Small intestine (tissue), 7 donors: ENCODE measurements around the gene RAPGEF2. TPM values are rescaled to one million over a fixed set of nuclear protein-coding genes. Genes with fewer than 3 reads are reported as not detected.

Experiments
- DNase-seq, 2 donors: peaks; one replicate each; pipeline versions ENCODE4 v3.0.0 to v3.0.0-alpha.2; 2013
- FAIRE-seq: peaks from 2 replicates; lab custom pipeline; 2012; peaks lifted over from hg19 to GRCh38; lab: Jason Lieb, UNC
- H3K27ac ChIP-seq, 3 donors: one replicate each; pipeline ENCODE4 v1.5.1; 2013; ENCODE audit warnings: low read length in 2 of 3, mild to moderate bottlenecking in 2 of 3, control low read depth in 1 of 3, inconsistent platforms in 1 of 3, low read depth in 1 of 3, moderate library complexity in 1 of 3
- H3K27me3 ChIP-seq, 3 donors: one replicate each; pipeline ENCODE4 v1.6.1; 2013; ENCODE audit warnings: low read length in 3 of 3, inconsistent platforms in 1 of 3; ENCODE audit not compliant: control insufficient read depth in 3 of 3, insufficient read depth in 3 of 3
- H3K36me3 ChIP-seq, 3 donors: one replicate each; pipeline ENCODE4 v1.6.1; 2013; ENCODE audit warnings: low read length in 3 of 3, inconsistent platforms in 1 of 3, low read depth in 1 of 3, mild to moderate bottlenecking in 1 of 3, moderate library complexity in 1 of 3; ENCODE audit not compliant: control insufficient read depth in 3 of 3, insufficient read depth in 2 of 3
- H3K4me1 ChIP-seq, 3 donors: one replicate each; pipeline ENCODE4 v1.6.1; 2013; ENCODE audit warnings: low read length in 2 of 3, inconsistent platforms in 1 of 3, low read depth in 1 of 3, mild to moderate bottlenecking in 1 of 3, moderate library complexity in 1 of 3; ENCODE audit not compliant: control insufficient read depth in 3 of 3, insufficient read depth in 2 of 3
- H3K4me3 ChIP-seq, 3 donors: one replicate each; pipeline ENCODE4 v1.5.1; 2013; ENCODE audit warnings: low read length in 3 of 3, control low read depth in 1 of 3, inconsistent platforms in 1 of 3, low read depth in 1 of 3, mild to moderate bottlenecking in 1 of 3, moderate library complexity in 1 of 3
- H3K9me3 ChIP-seq, 2 donors: one replicate each; pipeline ENCODE4 v1.6.1; 2013; ENCODE audit warnings: low read depth in 1 of 2, low read length in 1 of 2; ENCODE audit not compliant: control insufficient read depth in 2 of 2, insufficient read depth in 1 of 2
- WGBS, 3 donors: extraction: QIAGEN DNeasy Blood & Tissue Kit; methylation state at CpG; one replicate each; pipeline ENCODE4 v1.1.7; 2013; 5-methylcytosine and 5-hydroxymethylcytosine counted together
- polyA plus RNA-seq, 4 donors: library from polyadenylated mRNA; stranded (reverse) in 3 of 4; unstranded in 1 of 4; fragments of 200-250 nt in 3 of 4; fragments of 120-200 nt in 1 of 4; gene quantifications; one replicate each; pipeline versions ENCODE4 v1.2.1 to v1.2.3, GENCODE V29; 2013
- donor health status: healthy with polysubstance abuse.
- donor health status: control.
- donor health status: control.
- donor health status: Bipolar disorder and iron deficiency.
- donor health status: healthy.

RAPGEF2 gene
- polyA plus RNA-seq, 4 donors, result 7.6 to 49.5 (median 11.8) TPM

- no peaks in the 10 kb centered on the region for H3K27me3 ChIP-seq
- H3K4me3 ChIP-seq, result no peak overlapping the region
- H3K36me3 ChIP-seq, result peaks cover 6 to 26% (median 14%) of the 10 kb centered on the region in 3 donors
- FAIRE-seq (no peak), DNase-seq (no peak)
- H3K9me3 ChIP-seq, result no peaks in the 10 kb centered on the region
- no peak overlapping the region for H3K27ac ChIP-seq
- WGBS, 3 donors, result 93 to 97% (median 94%) methylated on average over 9 of the region's 9 CpGs
- no peaks in the 10 kb centered on the region for H3K4me1 ChIP-seq
These were observed 244.9 kb downstream of the RAPGEF2 start for GRCh38 chr4:159347813-159348212.

DNA sequence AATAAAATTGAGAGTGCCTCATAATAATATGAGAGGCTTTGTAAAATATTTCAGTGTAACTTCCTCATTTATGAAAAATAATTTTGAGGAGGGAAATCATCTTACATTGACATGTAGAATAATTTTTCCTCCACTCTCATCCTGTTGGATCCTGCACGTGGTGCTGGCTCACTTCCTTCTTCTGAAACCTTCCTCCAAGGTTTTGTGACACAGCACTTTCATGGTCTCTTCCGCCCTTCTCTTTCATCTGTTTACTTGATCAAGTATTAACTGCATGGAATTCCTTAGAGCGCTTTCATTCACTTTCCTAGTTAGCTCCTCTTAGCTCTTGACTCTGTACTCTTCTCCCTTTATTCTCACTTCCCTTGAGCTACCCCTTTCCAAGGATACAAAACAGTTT is 246.5 kb downstream of the RAPGEF2 start:
- WGBS, 3 donors, result 87 to 96% (median 96%) methylated on average over 3 of the region's 3 CpGs
- H3K4me3 ChIP-seq, result no peak overlapping the region
- no peak for DNase-seq
- H3K27me3 ChIP-seq, result no peaks in the 10 kb centered on the region
- H3K4me1 ChIP-seq, result no peaks in the 10 kb centered on the region
- no peak overlapping the region for H3K27ac ChIP-seq
- H3K36me3 ChIP-seq, result peaks cover 0 to 30% (median 19%) of the 10 kb centered on the region in 3 donors
- H3K9me3 ChIP-seq, result no peaks in the 10 kb centered on the region
- FAIRE-seq, result no peak

GRCh38 chr4:159352609-159353008 is 249.7 kb downstream of the RAPGEF2 start:
- Histone ChIP-seq H3K27ac (no peak overlapping the region), H3K9me3 (no peaks in the 10 kb centered on the region), H3K4me1 (no peaks in the 10 kb centered on the region), H3K36me3 (peaks cover 0 to 36% (median 21%) of the 10 kb centered on the region in 3 donors), H3K4me3 (no peak overlapping the region), H3K27me3 (no peaks in the 10 kb centered on the region)
- no peak for FAIRE-seq
- 83 to 93% (median 87%) methylated on average over 7 of the region's 7 CpGs for WGBS, 3 donors
- DNase-seq, result no peak

DNA sequence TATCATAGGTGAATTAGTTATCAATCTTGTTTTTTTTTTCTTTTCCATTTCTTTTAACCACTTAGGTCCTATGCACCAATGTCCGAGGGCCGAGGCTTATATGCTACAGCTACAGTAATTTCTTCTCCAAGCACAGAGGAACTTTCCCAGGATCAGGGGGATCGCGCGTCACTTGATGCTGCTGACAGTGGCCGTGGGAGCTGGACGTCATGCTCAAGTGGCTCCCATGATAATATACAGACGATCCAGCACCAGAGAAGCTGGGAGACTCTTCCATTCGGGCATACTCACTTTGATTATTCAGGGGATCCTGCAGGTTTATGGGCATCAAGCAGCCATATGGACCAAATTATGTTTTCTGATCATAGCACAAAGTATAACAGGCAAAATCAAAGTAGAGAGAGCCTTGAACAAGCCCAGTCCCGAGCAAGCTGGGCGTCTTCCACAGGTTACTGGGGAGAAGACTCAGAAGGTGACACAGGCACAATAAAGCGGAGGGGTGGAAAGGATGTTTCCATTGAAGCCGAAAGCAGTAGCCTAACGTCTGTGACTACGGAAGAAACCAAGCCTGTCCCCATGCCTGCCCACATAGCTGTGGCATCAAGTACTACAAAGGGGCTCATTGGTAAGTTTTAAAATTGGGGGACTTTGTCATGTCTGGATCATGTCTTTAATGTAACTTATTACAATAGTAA is 250.7 kb downstream of the RAPGEF2 start:
- 97 to 99% (median 97%) methylated on average over 15 of the region's 15 CpGs for WGBS, 3 donors
- FAIRE-seq (no peak), DNase-seq (no peak)
- Histone ChIP-seq H3K4me1 (no peaks in the 10 kb centered on the region), H3K4me3 (no peak overlapping the region), H3K27ac (no peak overlapping the region), H3K27me3 (no peaks in the 10 kb centered on the region), H3K9me3 (no peaks in the 10 kb centered on the region), H3K36me3 (peaks cover 0 to 34% (median 21%) of the 10 kb centered on the region in 3 donors)

DNA sequence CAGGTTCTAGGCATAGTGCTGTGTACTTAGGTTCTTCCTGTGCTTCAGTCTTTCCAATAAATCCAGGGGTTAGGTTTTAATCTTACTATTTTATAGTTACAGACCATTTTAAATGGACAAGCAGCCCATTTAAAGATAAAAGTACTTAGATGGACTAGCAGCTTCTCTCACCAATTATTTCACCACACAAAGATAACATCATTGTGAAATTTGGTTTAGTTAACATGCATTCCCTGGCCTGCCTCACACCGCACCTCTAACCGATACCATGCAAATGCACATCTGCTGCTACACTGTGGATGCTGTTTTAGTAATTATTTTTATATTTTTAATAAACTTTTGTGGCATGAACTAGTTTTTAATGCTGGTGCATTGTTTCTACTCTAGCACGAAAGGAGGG is 252.6 kb downstream of the RAPGEF2 start:
- Histone ChIP-seq H3K27me3 (no peaks in the 10 kb centered on the region), H3K9me3 (no peaks in the 10 kb centered on the region), H3K36me3 (peaks cover 0 to 38% (median 25%) of the 10 kb centered on the region in 3 donors), H3K4me1 (no peaks in the 10 kb centered on the region), H3K4me3 (no peak overlapping the region), H3K27ac (no peak overlapping the region)
- DNase-seq (no peak), FAIRE-seq (no peak)
- WGBS, 3 donors, result 97 to 98% (median 97%) methylated on average over 3 of the region's 3 CpGs

DNA sequence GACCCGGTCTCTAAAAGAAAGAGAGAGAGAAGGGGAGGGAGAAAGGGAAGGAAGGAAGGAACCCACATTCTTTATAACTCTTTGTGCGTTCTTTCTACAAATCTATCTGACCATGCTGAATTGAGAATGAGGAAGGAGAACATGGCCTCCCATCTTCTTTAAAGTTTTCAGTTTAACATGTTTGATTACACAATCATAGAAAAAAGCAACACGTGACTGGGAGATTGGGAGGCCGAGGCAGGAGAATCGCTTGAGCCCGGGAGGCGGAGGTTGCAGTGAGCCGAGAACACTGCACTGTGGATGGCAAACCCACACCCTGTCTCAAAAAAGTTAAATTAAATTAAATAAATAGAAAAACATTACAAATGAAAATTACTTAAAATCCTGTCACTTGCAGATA is 254.5 kb downstream of the RAPGEF2 start:
- Histone ChIP-seq H3K36me3 (peaks cover 0 to 40% (median 25%) of the 10 kb centered on the region in 3 donors), H3K27ac (no peak overlapping the region), H3K9me3 (no peaks in the 10 kb centered on the region), H3K27me3 (no peaks in the 10 kb centered on the region), H3K4me3 (no peak overlapping the region), H3K4me1 (no peaks in the 10 kb centered on the region)
- DNase-seq (no peak), FAIRE-seq (no peak)
- WGBS, 3 donors, result 97% methylated on average over 8 of the region's 8 CpGs

- no peaks in the 10 kb centered on the region for H3K4me1 ChIP-seq
- H3K27me3 ChIP-seq, result no peaks in the 10 kb centered on the region
- no peak overlapping the region for H3K4me3 ChIP-seq
- DNase-seq (no peak), FAIRE-seq (no peak)
- peaks cover 0 to 38% (median 21%) of the 10 kb centered on the region in 3 donors for H3K36me3 ChIP-seq
- H3K27ac ChIP-seq, result no peak overlapping the region
- WGBS, 3 donors, result 69 to 94% (median 94%) methylated on average over 2 of the region's 2 CpGs
- H3K9me3 ChIP-seq, result no peaks in the 10 kb centered on the region
These were observed 255.3 kb downstream of the RAPGEF2 start for GRCh38 chr4:159358226-159358625.

DNA sequence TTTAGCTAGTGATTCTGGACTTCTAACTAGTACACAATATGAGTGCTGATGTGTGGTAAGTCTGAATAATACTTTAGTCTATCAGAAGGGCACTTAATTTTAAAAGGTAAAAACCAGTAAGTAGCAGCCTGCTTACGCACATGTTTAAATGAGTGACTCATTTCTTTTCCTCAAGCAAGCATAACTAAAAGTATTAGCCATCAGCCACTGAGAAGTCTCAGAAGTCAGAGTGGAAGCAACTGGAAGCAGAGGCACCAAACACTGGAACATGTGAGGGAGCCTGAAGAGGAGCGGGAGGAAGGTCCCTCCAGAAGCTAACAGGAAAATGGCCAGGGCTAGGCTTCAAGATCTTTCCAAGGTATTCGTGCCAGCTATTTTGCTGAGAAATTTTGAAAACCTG is 257.7 kb downstream of the RAPGEF2 start:
- no peak for DNase-seq
- no peak for FAIRE-seq
- Histone ChIP-seq H3K4me3 (no peak overlapping the region), H3K27ac (no peak overlapping the region), H3K9me3 (no peaks in the 10 kb centered on the region), H3K4me1 (no peaks in the 10 kb centered on the region), H3K27me3 (no peaks in the 10 kb centered on the region), H3K36me3 (peaks cover 0 to 31% (median 10%) of the 10 kb centered on the region in 3 donors)
- 74 to 96% (median 95%) methylated on average over 3 of the region's 3 CpGs for WGBS, 3 donors

GRCh38 chr4:159363361-159363760 is 260.5 kb downstream of the RAPGEF2 start:
- FAIRE-seq (no peak), DNase-seq (no peak)
- 93 to 96% (median 94%) methylated on average over 3 of the region's 3 CpGs for WGBS, 3 donors
- Histone ChIP-seq H3K27me3 (no peaks in the 10 kb centered on the region), H3K4me3 (no peak overlapping the region), H3K9me3 (no peaks in the 10 kb centered on the region), H3K27ac (no peak overlapping the region), H3K4me1 (no peaks in the 10 kb centered on the region), H3K36me3 (peaks cover 0 to 12% (median 7%) of the 10 kb centered on the region in 3 donors)
